ENCODE data around the gene CNTN1. TPM values are rescaled to one million over a fixed set of nuclear protein-coding genes. Genes with fewer than 3 reads are reported as not detected.

CNTN1 gene
- total RNA-seq, 2 experiments from 2014 or later = not detected

DNA sequence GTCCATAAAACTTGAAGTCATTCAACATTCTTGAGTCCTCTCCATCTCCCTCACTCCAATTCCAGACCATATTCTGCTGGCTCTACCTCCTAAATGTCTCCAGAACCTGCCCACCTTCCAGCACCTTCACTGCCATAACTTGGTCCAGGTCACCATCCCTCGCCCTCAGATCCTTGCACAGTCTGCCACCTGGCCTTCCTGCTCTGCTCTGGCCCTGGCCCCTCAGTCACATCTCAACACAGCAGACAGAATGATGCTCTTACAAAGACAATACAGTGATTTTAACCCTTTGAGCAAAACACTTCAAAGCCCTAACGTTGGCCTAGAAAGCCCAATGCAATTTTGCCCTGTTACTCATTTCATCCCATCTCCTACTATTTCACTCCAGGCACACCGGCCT is 414.1 kb downstream of the CNTN1 start:
- no peak for DNase-seq

DNA sequence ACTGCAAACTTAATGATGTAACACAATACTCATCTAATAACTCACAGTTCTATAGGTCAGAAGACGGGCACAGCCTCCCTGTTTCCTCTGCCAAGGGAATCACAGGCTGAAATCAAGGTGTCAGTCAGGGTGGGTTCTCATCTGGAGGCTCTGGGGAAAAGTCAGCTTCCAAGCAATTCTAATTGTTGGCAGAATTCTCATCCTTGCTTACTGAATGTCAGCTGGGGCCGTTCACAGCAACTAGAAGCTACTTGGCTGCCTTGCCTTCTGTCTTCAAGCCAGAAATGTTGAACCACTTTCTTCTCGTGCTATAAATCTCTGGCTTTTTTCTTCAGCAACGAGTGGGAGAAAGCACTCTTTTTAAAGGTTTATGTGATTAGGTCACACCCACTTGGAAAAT is 415.8 kb downstream of the CNTN1 start:
- no peak for DNase-seq
- TF ChIP-seq, protein P1, sequence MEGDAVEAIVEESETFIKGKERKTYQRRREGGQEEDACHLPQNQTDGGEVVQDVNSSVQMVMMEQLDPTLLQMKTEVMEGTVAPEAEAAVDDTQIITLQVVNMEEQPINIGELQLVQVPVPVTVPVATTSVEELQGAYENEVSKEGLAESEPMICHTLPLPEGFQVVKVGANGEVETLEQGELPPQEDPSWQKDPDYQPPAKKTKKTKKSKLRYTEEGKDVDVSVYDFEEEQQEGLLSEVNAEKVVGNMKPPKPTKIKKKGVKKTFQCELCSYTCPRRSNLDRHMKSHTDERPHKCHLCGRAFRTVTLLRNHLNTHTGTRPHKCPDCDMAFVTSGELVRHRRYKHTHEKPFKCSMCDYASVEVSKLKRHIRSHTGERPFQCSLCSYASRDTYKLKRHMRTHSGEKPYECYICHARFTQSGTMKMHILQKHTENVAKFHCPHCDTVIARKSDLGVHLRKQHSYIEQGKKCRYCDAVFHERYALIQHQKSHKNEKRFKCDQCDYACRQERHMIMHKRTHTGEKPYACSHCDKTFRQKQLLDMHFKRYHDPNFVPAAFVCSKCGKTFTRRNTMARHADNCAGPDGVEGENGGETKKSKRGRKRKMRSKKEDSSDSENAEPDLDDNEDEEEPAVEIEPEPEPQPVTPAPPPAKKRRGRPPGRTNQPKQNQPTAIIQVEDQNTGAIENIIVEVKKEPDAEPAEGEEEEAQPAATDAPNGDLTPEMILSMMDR (IDR thresholded peaks at IDR 0.05) = no peak
- intact Hi-C loops (cut with micrococcal nuclease) = no loop called here
- Mint-ChIP-seq H3K27ac (no peak overlapping the region), H3K36me3 (ENCODE audit: low read depth) (no peaks in the 10 kb centered on the region), H3K9me3 (peaks cover under 1% of the 10 kb centered on the region), H3K4me3 (no peak overlapping the region), H3K4me1 (ENCODE audit: low read depth) (no peaks in the 10 kb centered on the region), H3K27me3 (no peaks in the 10 kb centered on the region)
- ATAC-seq = no peak
- POLR2A ChIA-PET = no interaction called here
- CTCF ChIA-PET = no interaction called here

More for the DNA sequence above, 414.1 kb downstream of the CNTN1 start:
- H3K4me1 Mint-ChIP-seq (ENCODE audit: low read depth) = no peaks in the 10 kb centered on the region
- H3K4me3 Mint-ChIP-seq = no peak overlapping the region
- no peak overlapping the region for H3K27ac Mint-ChIP-seq
- no peak for ATAC-seq
- H3K27me3 Mint-ChIP-seq = no peaks in the 10 kb centered on the region
- no peaks in the 10 kb centered on the region for H3K36me3 Mint-ChIP-seq (ENCODE audit: low read depth)
- CTCF ChIA-PET = no interaction called here
- H3K9me3 Mint-ChIP-seq = peaks cover 2% of the 10 kb centered on the region
- intact Hi-C loops (cut with micrococcal nuclease) = no loop called here
- TF ChIP-seq, protein P1 (IDR thresholded peaks at IDR 0.05) = no peak
- POLR2A ChIA-PET = no interaction called here

DNA sequence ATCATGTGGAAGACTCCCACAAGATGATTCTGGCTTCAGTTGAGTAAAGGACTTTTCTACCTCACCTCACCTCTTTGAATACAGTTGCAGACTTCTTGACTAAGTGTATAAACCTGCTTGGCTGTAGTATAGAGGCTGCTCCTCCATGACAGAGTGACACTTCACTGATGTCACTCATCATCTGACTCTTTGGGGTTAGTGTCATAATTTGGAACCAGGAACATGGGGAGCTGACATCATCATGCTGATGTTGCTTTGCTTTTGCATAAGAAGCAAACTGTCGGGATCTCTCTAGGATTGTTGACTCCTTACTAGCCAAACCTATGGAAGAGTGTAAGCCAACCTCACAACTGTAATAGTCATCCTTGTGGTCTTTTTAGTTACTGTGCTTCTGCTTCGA is 420.7 kb downstream of the CNTN1 start:
- TF ChIP-seq, protein P1 (IDR thresholded peaks at IDR 0.05) = no peak
- no peak overlapping the region for H3K27ac Mint-ChIP-seq
- intact Hi-C loops (cut with micrococcal nuclease) = no loop called here
- CTCF ChIA-PET = no interaction called here
- POLR2A ChIA-PET = no interaction called here
- no peaks in the 10 kb centered on the region for H3K36me3 Mint-ChIP-seq (ENCODE audit: low read depth)
- H3K9me3 Mint-ChIP-seq = no peaks in the 10 kb centered on the region
- H3K4me3 Mint-ChIP-seq = no peak overlapping the region
- no peak for DNase-seq
- ATAC-seq = no peak
- no peaks in the 10 kb centered on the region for H3K27me3 Mint-ChIP-seq
- H3K4me1 Mint-ChIP-seq (ENCODE audit: low read depth) = no peaks in the 10 kb centered on the region

DNA sequence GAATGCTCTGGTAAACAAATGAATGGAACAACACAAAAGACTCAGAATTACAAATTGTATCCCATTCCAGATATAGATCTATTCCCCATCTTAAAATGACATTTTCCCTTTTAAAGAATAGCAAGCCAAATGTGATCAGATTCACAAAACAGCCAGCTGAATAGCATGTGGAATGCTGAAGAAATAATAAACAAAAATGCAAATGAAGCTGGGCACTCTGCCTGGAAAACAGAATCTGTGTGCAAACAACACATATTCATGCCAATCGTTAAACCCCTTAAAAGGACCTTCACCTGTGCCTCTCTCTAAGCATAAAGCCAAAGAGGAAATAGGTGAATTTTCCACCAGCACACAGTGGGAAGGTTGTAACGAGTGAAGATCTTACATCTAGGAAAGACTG is 428.0 kb downstream of the CNTN1 start:
- TF ChIP-seq, protein P1 (IDR thresholded peaks at IDR 0.05) = no peak
- POLR2A ChIA-PET = no interaction called here
- Mint-ChIP-seq H3K4me3 (no peak overlapping the region), H3K4me1 (ENCODE audit: low read depth) (no peaks in the 10 kb centered on the region), H3K27me3 (no peaks in the 10 kb centered on the region), H3K36me3 (ENCODE audit: low read depth) (no peaks in the 10 kb centered on the region), H3K9me3 (no peaks in the 10 kb centered on the region), H3K27ac (no peak overlapping the region)
- no peak for ATAC-seq
- CTCF ChIA-PET = no interaction called here
- intact Hi-C loops (cut with micrococcal nuclease) = no loop called here
- DNase-seq = no peak

DNA sequence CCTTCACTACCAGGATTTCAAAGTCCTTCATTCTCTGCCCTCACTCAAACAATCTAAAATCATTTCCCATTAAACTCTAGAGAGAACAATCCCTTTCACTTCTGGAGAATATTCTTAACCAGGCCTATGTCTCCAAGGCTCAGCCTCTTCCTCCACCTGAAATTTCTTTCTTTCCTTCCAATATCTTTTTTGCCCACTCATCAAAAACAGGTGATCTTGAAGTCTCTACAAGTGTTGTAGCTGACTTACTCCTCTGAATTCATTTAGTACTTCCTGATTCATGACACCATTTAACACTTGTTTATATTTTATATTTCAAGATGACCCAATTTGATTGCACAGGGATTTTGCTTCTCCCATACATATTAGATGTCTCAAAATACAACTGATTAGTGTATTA is 429.1 kb downstream of the CNTN1 start:
- intact Hi-C loops (cut with micrococcal nuclease) = no loop called here
- ATAC-seq (no peak), DNase-seq (no peak)
- TF ChIP-seq, protein P1 (IDR thresholded peaks at IDR 0.05) = no peak
- Mint-ChIP-seq H3K36me3 (ENCODE audit: low read depth) (no peaks in the 10 kb centered on the region), H3K4me3 (no peak overlapping the region), H3K27me3 (no peaks in the 10 kb centered on the region), H3K4me1 (ENCODE audit: low read depth) (no peaks in the 10 kb centered on the region), H3K27ac (no peak overlapping the region), H3K9me3 (no peaks in the 10 kb centered on the region)
- CTCF ChIA-PET = no interaction called here
- POLR2A ChIA-PET = no interaction called here
